Heart left ventricle (tissue), 13 donors: Measurements from ENCODE around the gene COPB1.

Source experiments
- POLR2A ChIP-seq, 2 donors: fragments of 450-650 bp; IDR thresholded peaks; one replicate each; pipeline ENCODE4 v1.6.1; 2017; ENCODE audit warnings: antibody characterized with exemption in 2 of 2, mild to moderate bottlenecking in 2 of 2, moderate library complexity in 2 of 2
- TF ChIP-seq, protein P1 (sequence below), 12 donors: fragments of 200-600 bp; sonication (generic) in 4 of 12; IDR thresholded peaks; one replicate each; pipeline versions ENCODE4 v1.5.0 to v1.8.0; 2018 to 2022; ENCODE audit warnings: antibody characterized with exemption in 12 of 12, mild to moderate bottlenecking in 5 of 12
- donor health status: ischemic (EF 13 %, LVEDD 7.1; RV severe dilation, severe dysfunction).
- donor health status: DM: no; HTN: yes; CAD: no.
- donor health status: DM: no; HTN: no; CAD: no.
- donor health status: ischemic (EF 25% LVEDD 6.9; RV normal size, moderate dysfunction).
- donor health status: ischemic (EF 25% LVEDD 5.7; RV mildly dilated, moderate dysfunction).
- donor health status: ischemic (EF 35%, LVEDD 5.7; RV mildly dilated, moderate dysfunction).
- donor health status: nonischemic (EF 11% LVEDD 7.7; RV severe dilation, severe dysfunction).
- donor health status: DM: yes; HTN: yes; CAD: no.
- donor health status: PGD.
- donor health status: ischemic (EF 29% LVEDD 5.4; RV normal size, mild dysfunction).
- donor health status: nonischemic (EF 23%, LVEDD 6.1; RV moderate dilation, normal function).

DNA sequence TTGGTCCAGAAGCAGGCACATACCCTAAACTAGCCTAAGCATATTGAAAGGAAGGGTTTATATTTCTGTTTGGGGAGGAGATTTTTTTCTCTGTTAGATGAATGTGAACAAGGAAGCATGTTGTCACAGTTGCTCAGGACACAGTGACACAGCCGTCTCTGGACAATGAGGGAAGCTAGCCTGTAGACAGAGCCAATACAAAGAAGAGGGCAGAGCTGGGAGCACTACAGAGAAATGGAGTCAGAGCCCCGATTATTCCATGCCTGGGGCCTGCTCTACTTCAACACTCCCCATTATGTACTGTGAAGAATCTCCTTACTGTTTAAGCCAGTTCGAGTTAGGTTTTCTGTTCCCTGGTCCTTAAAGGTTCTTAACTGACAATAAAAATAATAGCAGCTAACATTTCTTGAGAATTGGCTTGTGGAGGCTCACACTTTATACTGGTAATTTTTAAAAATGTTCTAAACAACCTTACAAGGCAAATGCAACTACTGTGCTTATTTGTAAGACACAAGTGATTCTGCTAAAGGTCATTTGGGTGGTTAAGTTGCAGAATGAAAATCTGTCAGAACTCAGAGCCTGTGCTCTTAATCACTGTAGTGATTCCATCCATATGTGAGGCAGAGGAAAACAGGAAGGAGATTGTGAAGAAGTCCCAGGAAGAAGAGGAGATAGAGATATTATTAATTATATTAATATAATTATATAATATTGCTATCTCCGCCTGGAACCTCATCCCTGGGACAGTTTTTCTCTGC is 81.8 kb downstream of the COPB1 start:
- TF ChIP-seq POLR2A (IDR thresholded peaks at IDR 0.05), result no peak
- TF ChIP-seq, protein P1, sequence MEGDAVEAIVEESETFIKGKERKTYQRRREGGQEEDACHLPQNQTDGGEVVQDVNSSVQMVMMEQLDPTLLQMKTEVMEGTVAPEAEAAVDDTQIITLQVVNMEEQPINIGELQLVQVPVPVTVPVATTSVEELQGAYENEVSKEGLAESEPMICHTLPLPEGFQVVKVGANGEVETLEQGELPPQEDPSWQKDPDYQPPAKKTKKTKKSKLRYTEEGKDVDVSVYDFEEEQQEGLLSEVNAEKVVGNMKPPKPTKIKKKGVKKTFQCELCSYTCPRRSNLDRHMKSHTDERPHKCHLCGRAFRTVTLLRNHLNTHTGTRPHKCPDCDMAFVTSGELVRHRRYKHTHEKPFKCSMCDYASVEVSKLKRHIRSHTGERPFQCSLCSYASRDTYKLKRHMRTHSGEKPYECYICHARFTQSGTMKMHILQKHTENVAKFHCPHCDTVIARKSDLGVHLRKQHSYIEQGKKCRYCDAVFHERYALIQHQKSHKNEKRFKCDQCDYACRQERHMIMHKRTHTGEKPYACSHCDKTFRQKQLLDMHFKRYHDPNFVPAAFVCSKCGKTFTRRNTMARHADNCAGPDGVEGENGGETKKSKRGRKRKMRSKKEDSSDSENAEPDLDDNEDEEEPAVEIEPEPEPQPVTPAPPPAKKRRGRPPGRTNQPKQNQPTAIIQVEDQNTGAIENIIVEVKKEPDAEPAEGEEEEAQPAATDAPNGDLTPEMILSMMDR (IDR thresholded peaks at IDR 0.05), result no peak
